HL-60 (cell line): ENCODE measurements around the gene SFXN1.

ENCODE experiments used
- POLR2AphosphoS5 ChIP-seq: IDR thresholded peaks from 2 replicates; pipeline ENCODE4 v1.6.1; 2012; ENCODE audit warnings: low read depth
- TF ChIP-seq, protein P1 (sequence below): IDR thresholded peaks from one replicate; pipeline ENCODE4 v1.5.1; 2011; ENCODE audit warnings: low read length, control low read depth, inconsistent platforms; ENCODE audit not compliant: insufficient read depth

DNA sequence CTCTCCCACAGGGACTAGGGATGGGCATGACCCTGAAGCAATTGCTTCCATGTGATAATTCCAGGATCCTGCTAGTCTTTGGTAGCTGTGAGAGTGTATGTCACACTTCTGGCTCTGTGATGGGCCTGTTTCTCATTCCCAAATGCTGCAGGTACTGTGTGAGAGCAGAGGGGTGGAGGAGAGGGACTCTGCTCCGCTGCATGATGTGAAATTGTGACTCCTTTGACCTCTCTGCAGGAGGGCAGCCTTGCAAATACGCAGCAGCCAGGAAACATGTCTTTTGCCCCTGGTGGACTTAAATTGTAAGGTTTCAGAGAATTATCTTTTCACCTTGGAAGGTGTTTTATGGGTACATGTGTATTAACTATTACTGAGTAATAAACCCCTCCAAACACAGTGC is 61.6 kb downstream of the SFXN1 start:
- TF ChIP-seq, protein P1, sequence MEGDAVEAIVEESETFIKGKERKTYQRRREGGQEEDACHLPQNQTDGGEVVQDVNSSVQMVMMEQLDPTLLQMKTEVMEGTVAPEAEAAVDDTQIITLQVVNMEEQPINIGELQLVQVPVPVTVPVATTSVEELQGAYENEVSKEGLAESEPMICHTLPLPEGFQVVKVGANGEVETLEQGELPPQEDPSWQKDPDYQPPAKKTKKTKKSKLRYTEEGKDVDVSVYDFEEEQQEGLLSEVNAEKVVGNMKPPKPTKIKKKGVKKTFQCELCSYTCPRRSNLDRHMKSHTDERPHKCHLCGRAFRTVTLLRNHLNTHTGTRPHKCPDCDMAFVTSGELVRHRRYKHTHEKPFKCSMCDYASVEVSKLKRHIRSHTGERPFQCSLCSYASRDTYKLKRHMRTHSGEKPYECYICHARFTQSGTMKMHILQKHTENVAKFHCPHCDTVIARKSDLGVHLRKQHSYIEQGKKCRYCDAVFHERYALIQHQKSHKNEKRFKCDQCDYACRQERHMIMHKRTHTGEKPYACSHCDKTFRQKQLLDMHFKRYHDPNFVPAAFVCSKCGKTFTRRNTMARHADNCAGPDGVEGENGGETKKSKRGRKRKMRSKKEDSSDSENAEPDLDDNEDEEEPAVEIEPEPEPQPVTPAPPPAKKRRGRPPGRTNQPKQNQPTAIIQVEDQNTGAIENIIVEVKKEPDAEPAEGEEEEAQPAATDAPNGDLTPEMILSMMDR, result no peak
- no peak for TF ChIP-seq POLR2AphosphoS5
